ENCODE measurements around the gene ATG4C.
"Not testable (repeated sequence)": the region's sequence is repeated elsewhere in the genome, so short reads cannot be mapped to it uniquely, and the experiment has no call there.

Gene ATG4C
- total RNA-seq = 4.6 to 49.1 (median 31.4) reads per million in 18 experiments

GRCh38 chr1:62783736-62784508 is at the start of gene ATG4C:
Gene ATG4C, plus strand, starts transcription at chr1:62784132. Its CDS starts 19,655 bp downstream, at chr1:62803787.
- peak; percentile 93 to 96 for DNase-seq

GRCh38 chr1:62735491-62736171 is 48.3 kb upstream of the ATG4C start:
- DNase-seq = no peak

- not testable (repeated sequence) for DNase-seq
These were observed 43.2 kb upstream of the ATG4C start for GRCh38 chr1:62740701-62741100.

- DNase-seq = no peak
These were observed 39.0 kb upstream of the ATG4C start for GRCh38 chr1:62744611-62745577.

GRCh38 chr1:62746086-62746808 is 37.7 kb upstream of the ATG4C start:
- peak; percentile 38 to 71 for DNase-seq

- DNase-seq = no peak
These were observed 37.2 kb upstream of the ATG4C start for GRCh38 chr1:62746809-62747138.

GRCh38 chr1:62753031-62753965 is 30.6 kb upstream of the ATG4C start:
- no peak for DNase-seq

- DNase-seq = not testable (repeated sequence)
These were observed 29.0 kb upstream of the ATG4C start for GRCh38 chr1:62754938-62755337.

GRCh38 chr1:62756255-62756884 is 27.6 kb upstream of the ATG4C start:
- not testable (repeated sequence) for DNase-seq

GRCh38 chr1:62759232-62759875 is 24.6 kb upstream of the ATG4C start:
- DNase-seq = peak; percentile 30 to 40

- not testable (repeated sequence) for DNase-seq
These were observed 23.7 kb upstream of the ATG4C start for GRCh38 chr1:62760021-62760782.

GRCh38 chr1:62761223-62761870 is 22.6 kb upstream of the ATG4C start:
- DNase-seq = not testable (repeated sequence)

- DNase-seq = not testable (repeated sequence)
These were observed 21.9 kb upstream of the ATG4C start for GRCh38 chr1:62762027-62762426.

- no peak for DNase-seq
These were observed 18.0 kb upstream of the ATG4C start for GRCh38 chr1:62765981-62766380.

- not testable (repeated sequence) for DNase-seq
These were observed 15.4 kb upstream of the ATG4C start for GRCh38 chr1:62768551-62768950.

GRCh38 chr1:62772607-62773295 is 11.2 kb upstream of the ATG4C start:
- no peak for DNase-seq

- no peak for DNase-seq
These were observed 9.9 kb upstream of the ATG4C start for GRCh38 chr1:62774006-62774405.

Data from inflammatory macrophage (primary cell).